GM21576 (cell line): Measurements from ENCODE around the gene PLVAP.

ENCODE experiments used
- ATAC-seq: cut with Tn5 transposase; IDR thresholded peaks from one replicate; pipeline ENCODE4 v1.9.1; 2021; ENCODE audit warnings: mild to moderate bottlenecking, moderate library complexity; ENCODE audit not compliant: unreplicated experiment

The PLVAP gene

GRCh38 chr19:17359905-17360800 lies 17.0 kb downstream of the PLVAP start:
- no peak for ATAC-seq

DNA sequence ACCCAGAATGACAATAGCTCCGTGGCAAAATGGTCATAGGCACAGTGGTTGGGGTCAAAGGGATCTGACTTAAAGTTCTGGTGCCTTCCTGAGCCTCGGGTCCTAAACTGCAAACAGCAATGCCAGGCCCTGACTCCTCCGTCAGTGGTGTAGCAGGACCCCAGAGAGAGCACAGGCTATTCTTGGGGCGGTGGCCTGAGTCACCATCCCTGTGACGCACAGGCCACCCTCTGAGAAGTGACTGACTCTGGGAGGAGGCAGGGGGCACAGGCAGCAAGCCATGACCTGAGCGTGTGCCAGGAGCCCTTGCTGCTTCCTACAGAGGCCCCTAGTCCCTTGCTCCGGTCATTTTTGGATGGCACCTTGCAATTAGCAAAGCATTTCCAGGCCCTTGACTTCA lies 18.7 kb downstream of the PLVAP start:
- ATAC-seq: no peak

DNA sequence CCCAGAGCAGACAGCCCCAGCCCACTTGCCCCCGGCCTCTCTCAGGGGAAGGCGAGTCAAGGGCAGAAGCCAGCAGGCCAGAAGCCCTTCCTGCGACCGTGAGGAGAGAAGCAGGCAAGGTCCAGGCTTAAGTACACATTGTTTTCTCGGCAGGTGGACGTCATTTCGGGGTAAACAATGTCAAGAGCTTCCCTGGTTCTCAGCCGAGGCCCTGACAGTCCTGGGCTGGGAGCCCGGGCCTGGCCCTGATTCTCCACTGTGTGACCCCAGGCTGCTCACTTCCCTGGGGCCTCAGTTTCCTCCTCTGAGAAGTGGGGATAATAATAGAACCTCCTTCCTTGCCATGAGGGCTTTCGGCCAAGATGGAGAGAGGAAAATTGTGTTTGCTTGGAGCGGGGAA lies 19.4 kb downstream of the PLVAP start:
- ATAC-seq: no peak

- ATAC-seq: no peak
These were observed 20.0 kb downstream of the PLVAP start for GRCh38 chr19:17357078-17357666.

DNA sequence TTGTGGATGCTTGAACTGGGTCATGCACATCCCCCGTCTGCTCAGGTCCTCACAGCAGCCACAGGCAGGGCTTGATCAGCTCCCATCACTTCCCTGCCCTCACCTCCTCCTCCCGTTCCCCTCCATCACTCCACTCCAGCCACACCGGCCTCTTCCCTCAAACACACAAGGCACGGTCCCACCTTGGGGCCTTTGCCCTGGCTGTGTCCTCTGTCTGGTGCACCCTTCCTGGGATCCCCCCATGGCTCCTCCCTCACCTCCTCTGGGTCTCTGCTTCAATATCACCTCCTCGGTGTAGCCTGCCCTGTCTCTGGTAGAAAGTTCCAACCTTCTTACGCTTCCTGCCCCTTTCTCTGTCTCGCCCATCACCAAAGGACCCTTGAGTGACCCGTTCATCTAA lies 23.8 kb downstream of the PLVAP start:
- no peak for ATAC-seq

DNA sequence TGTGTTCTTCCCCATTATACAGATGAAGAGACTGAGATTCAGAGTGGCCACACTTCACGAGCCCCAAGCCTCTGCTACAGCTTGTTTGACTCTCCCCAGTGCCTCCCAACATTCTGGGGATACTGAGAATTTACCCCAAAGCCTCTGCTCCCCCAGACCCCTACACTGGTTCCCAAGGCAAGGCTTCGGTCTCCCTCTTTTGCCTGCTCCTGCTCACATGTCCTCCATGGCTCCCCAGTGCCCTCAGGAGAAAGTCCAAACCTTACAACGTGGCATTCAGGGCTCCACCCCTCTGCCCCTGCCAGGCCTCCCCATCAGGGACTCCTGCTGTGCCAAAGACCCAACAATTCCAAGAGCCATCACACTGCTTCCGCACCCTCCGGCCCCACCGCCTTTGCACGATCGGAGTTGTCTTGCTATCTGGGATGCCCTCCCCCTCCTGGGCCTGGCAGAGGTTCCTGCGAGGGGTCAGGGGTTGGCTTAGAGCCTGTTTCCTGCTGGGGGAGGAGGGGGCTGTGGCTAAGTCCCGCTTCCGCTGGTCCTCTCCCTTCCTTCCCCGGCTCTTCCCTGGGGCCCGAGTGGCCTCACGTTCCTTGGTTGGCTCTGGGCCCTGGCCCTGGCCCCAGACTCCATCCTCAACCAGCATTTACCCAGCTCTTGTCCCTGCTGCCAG lies 24.4 kb downstream of the PLVAP start:
- ATAC-seq: no peak

DNA sequence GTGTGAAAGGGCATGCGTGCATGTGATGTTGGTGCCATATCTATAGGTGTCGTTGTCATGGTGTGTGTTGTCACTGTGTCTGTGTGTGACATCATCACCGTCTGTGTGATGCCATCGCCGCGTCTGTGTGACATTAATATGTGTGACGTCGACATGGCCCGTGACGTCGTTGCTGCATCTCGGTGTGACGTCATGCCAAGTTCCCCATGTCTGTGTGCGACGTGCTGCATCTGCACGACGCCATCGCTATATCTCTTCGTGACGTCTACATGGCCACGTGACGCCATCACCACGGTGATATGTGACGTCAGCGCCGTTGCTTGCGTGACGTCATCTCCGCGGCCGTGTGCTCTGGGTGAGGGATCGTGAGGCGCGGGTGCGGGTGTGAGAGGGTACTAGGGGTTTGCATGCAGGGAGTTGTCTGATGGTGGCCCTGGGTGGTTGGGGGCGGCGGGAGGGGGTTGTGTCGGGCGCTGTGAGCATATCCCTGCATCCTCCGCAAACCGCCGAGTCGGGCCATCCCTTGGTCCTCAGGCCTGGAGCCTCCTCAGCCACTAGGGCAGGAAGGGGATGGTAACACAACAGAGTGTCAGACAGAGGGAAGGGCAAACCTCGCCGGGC lies 25.2 kb downstream of the PLVAP start:
- no peak for ATAC-seq

- ATAC-seq: no peak
These were observed 28.4 kb downstream of the PLVAP start for GRCh38 chr19:17348700-17349099.

DNA sequence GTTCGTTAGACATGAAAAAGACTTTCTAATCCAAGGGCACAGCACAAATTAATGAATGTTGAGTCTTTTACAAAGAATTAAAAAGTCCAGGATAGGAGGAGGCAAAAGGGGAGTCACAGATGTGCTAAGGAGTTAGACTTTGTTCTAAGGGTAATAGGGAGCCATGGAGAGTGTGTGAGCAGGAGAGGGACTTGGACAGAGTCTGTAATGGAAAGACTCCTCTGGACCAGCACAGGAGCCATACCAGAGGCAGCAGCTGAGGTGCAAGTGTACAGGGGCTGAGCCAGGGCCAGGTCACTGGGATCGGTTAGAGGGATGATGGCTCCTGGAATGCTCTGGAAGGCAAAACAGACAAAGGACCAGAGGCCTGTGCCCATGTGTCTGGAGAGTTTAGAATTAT lies 29.3 kb downstream of the PLVAP start:
- ATAC-seq: no peak

- no peak for ATAC-seq
These were observed 29.8 kb downstream of the PLVAP start for GRCh38 chr19:17347361-17347760.

- ATAC-seq: no peak
These were observed 31.0 kb downstream of the PLVAP start for GRCh38 chr19:17346109-17346671.

- no peak for ATAC-seq
These were observed 35.3 kb downstream of the PLVAP start for GRCh38 chr19:17341845-17342244.

- ATAC-seq: no peak
These were observed 35.8 kb downstream of the PLVAP start for GRCh38 chr19:17341386-17341785.

- ATAC-seq: no peak
These were observed 36.2 kb downstream of the PLVAP start for GRCh38 chr19:17340871-17341357.

- ATAC-seq: no peak
These were observed 36.8 kb downstream of the PLVAP start for GRCh38 chr19:17340302-17340870.

- no peak for ATAC-seq
These were observed 37.9 kb downstream of the PLVAP start for GRCh38 chr19:17339088-17339741.

DNA sequence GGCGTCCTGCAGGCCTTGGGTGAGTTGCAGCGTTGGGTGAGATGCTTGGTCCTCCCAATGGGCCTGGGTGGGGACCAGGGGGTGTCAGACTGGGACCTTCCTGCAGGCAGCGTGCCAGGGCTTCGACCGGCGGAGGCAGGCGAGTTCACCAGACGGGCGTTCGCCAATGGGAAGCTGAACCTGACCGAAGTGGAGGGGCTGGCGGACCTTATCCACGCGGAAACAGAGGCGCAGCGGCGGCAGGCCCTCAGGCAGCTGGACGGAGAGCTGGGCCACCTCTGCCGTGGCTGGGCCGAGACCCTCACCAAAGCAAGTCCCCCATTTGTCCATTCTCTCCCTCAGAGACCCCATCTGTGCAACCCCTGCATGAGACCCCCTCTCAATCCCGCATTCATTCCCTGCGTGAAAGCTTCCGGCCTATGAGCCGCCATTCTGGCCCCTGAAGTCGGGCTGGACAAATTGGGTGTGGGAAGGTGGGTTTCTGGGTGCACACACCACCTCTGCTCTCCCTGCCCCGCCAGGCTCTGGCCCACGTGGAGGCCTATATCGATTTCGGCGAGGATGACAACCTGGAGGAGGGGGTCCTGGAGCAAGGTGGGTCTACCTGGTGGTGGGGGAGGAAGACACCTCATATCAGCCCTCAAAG lies 38.6 kb downstream of the PLVAP start:
- ATAC-seq: no peak

DNA sequence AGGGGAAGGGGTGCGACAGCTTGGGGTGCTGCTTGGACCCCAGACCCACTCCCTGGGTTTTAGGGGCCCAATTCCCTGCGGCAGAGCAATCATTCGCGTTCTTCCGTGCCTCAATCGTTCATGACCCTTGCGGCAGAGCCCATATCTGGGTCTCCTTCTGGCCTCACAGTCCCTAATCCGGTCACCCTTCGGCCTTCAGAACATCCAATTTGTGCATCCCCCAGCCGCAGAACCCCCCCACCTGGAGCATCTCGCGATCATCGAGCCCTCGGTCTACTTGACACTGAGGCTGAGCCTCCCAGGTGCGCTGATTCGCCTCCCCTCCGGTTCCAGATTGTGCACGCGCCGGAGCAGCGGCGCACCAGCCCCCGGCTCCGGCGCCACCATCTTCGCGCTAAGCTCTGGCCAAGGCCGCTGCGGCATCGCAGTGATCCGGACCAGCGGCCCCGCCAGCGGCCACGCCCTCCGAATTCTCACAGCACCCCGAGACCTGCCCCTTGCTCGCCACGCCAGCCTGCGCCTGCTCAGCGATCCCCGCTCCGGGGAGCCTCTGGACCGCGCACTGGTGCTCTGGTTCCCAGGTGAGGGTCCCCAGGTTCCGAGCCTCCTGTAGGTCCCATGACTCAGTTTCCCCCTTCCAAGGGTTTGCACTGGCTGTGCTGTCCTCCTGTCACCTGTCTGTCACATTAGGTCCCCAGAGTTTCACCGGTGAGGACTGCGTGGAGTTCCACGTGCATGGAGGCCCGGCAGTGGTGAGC lies 39.3 kb downstream of the PLVAP start:
- no peak for ATAC-seq
